ENCODE data around the gene OR7A5. TPM values are rescaled to one million over a fixed set of nuclear protein-coding genes. Genes with fewer than 3 reads are reported as not detected.

Gene OR7A5
- not detected in 2 replicates for total RNA-seq
- long read RNA-seq, result 0 reads

- TF ChIP-seq CTCF (conservative IDR thresholded peaks at IDR 0.05), result no peak
- no peaks in the 10 kb centered on the region for H3K4me1 Mint-ChIP-seq
- H3K4me3 Mint-ChIP-seq, result no peak within 1 kb of the TSS
- H3K9me3 Mint-ChIP-seq, result peaks cover 3% of the 10 kb centered on the region
- no peak within 1 kb of the TSS for H3K27ac Mint-ChIP-seq (ENCODE audit: unreplicated experiment)
- H3K27me3 Mint-ChIP-seq (ENCODE audit: low read depth), result peaks cover 38% of the 10 kb centered on the region
- no peaks in the 10 kb centered on the region for H3K36me3 Mint-ChIP-seq (ENCODE audit: low read depth)
- no peak for DNase-seq (ENCODE audit: low read depth, low spot score)
These were observed at the start of gene OR7A5, which contains the start of gene OR7C1 for GRCh38 chr19:14835011-14835410. Gene OR7A5, minus strand, starts transcription at chr19:14835185. Its CDS starts 6,944 bp downstream, at chr19:14828241. Gene OR7C1, minus strand, starts transcription at chr19:14835185. Its CDS starts 35,049 bp downstream, at chr19:14800136.

GRCh38 chr19:14871619-14872230 is 36.7 kb upstream of the OR7A5 start:
- H3K4me3 Mint-ChIP-seq, result no peak overlapping the region
- TF ChIP-seq CTCF (conservative IDR thresholded peaks at IDR 0.05), result peak; percentile 60
- H3K27ac Mint-ChIP-seq (ENCODE audit: unreplicated experiment), result no peak overlapping the region
- H3K36me3 Mint-ChIP-seq (ENCODE audit: low read depth), result no peaks in the 10 kb centered on the region
- peaks cover 51% of the 10 kb centered on the region for H3K27me3 Mint-ChIP-seq (ENCODE audit: low read depth)
- H3K9me3 Mint-ChIP-seq, result peaks cover 12% of the 10 kb centered on the region
- no peak for DNase-seq (ENCODE audit: low read depth, low spot score)
- H3K4me1 Mint-ChIP-seq, result no peaks in the 10 kb centered on the region

GRCh38 chr19:14868497-14868896 is 33.5 kb upstream of the OR7A5 start:
- H3K36me3 Mint-ChIP-seq (ENCODE audit: low read depth), result no peaks in the 10 kb centered on the region
- peaks cover 12% of the 10 kb centered on the region for H3K9me3 Mint-ChIP-seq
- no peak for TF ChIP-seq CTCF (conservative IDR thresholded peaks at IDR 0.05)
- H3K4me1 Mint-ChIP-seq, result no peaks in the 10 kb centered on the region
- H3K27ac Mint-ChIP-seq (ENCODE audit: unreplicated experiment), result no peak overlapping the region
- peaks cover 48% of the 10 kb centered on the region for H3K27me3 Mint-ChIP-seq (ENCODE audit: low read depth)
- no peak overlapping the region for H3K4me3 Mint-ChIP-seq
- no peak for DNase-seq (ENCODE audit: low read depth, low spot score)

- no peak within 1 kb of the TSS for H3K27ac Mint-ChIP-seq (ENCODE audit: unreplicated experiment)
- no peaks in the 10 kb centered on the region for H3K4me1 Mint-ChIP-seq
- no peak for DNase-seq (ENCODE audit: low read depth, low spot score)
- no peaks in the 10 kb centered on the region for H3K36me3 Mint-ChIP-seq (ENCODE audit: low read depth)
- no peak within 1 kb of the TSS for H3K4me3 Mint-ChIP-seq
- H3K27me3 Mint-ChIP-seq (ENCODE audit: low read depth), result peaks cover 57% of the 10 kb centered on the region
- H3K9me3 Mint-ChIP-seq, result peaks cover 11% of the 10 kb centered on the region
- TF ChIP-seq CTCF (conservative IDR thresholded peaks at IDR 0.05), result no peak
These were observed 13.8 kb upstream of the OR7A5 start, which contains the start of gene OR7A10 for GRCh38 chr19:14848822-14849221. Gene OR7A10, minus strand, starts transcription at chr19:14848922. Its CDS starts 7,045 bp downstream, at chr19:14841877.

- Mint-ChIP-seq H3K4me1 (no peaks in the 10 kb centered on the region), H3K27me3 (ENCODE audit: low read depth) (peaks cover 38% of the 10 kb centered on the region), H3K9me3 (peaks cover 9% of the 10 kb centered on the region), H3K4me3 (no peak overlapping the region), H3K36me3 (ENCODE audit: low read depth) (no peaks in the 10 kb centered on the region), H3K27ac (ENCODE audit: unreplicated experiment) (no peak overlapping the region)
- no peak for TF ChIP-seq CTCF (conservative IDR thresholded peaks at IDR 0.05)
- DNase-seq (ENCODE audit: low read depth, low spot score), result no peak
These were observed 8.6 kb upstream of the OR7A5 start for GRCh38 chr19:14843578-14843977.

All from neural crest cell (in vitro differentiated cells).